ENCODE results near the gene ENTPD5.

DNA sequence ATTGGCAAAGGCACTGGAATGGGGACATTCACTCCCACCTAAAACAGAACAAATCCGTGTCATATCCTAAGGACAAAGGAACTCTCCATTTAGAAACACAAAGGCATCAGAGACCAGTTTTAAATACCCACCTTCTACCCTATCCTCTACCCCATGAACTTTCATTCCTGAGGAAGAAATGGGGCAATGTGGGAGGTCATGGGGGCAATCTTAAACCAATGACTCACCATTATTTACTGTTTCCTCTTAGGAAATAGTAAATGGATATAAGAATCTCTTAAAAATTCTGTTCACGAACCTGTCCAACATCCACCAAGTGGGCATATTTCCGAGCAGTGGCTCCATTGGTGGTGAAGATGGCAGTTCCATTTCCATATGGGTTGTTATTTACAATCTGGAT, 45.8 kb upstream of the ENTPD5 start:
- TF ChIP-seq, protein P1, sequence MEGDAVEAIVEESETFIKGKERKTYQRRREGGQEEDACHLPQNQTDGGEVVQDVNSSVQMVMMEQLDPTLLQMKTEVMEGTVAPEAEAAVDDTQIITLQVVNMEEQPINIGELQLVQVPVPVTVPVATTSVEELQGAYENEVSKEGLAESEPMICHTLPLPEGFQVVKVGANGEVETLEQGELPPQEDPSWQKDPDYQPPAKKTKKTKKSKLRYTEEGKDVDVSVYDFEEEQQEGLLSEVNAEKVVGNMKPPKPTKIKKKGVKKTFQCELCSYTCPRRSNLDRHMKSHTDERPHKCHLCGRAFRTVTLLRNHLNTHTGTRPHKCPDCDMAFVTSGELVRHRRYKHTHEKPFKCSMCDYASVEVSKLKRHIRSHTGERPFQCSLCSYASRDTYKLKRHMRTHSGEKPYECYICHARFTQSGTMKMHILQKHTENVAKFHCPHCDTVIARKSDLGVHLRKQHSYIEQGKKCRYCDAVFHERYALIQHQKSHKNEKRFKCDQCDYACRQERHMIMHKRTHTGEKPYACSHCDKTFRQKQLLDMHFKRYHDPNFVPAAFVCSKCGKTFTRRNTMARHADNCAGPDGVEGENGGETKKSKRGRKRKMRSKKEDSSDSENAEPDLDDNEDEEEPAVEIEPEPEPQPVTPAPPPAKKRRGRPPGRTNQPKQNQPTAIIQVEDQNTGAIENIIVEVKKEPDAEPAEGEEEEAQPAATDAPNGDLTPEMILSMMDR (tag by site-specific recombination; IDR thresholded peaks at IDR 0.05) = no peak
- no peak for TF ChIP-seq ATF2 (tag by site-specific recombination; IDR thresholded peaks at IDR 0.05; ENCODE audit: low read depth)
- TF ChIP-seq, protein P2, sequence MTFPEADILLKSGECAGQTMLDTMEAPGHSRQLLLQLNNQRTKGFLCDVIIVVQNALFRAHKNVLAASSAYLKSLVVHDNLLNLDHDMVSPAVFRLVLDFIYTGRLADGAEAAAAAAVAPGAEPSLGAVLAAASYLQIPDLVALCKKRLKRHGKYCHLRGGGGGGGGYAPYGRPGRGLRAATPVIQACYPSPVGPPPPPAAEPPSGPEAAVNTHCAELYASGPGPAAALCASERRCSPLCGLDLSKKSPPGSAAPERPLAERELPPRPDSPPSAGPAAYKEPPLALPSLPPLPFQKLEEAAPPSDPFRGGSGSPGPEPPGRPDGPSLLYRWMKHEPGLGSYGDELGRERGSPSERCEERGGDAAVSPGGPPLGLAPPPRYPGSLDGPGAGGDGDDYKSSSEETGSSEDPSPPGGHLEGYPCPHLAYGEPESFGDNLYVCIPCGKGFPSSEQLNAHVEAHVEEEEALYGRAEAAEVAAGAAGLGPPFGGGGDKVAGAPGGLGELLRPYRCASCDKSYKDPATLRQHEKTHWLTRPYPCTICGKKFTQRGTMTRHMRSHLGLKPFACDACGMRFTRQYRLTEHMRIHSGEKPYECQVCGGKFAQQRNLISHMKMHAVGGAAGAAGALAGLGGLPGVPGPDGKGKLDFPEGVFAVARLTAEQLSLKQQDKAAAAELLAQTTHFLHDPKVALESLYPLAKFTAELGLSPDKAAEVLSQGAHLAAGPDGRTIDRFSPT (tag by site-specific recombination; IDR thresholded peaks at IDR 0.05) = no peak
- no peak for TF ChIP-seq ZNF670 (tag by site-specific recombination; IDR thresholded peaks at IDR 0.05; ENCODE audit: low read depth)
- no peak for TF ChIP-seq ZNF24 (tag by site-specific recombination; IDR thresholded peaks at IDR 0.05)
- no peak for TF ChIP-seq HOXA7 (CRISPR knock-in tag; IDR thresholded peaks at IDR 0.05; ENCODE audit: borderline replicate concordance)
- TF ChIP-seq, protein P3, sequence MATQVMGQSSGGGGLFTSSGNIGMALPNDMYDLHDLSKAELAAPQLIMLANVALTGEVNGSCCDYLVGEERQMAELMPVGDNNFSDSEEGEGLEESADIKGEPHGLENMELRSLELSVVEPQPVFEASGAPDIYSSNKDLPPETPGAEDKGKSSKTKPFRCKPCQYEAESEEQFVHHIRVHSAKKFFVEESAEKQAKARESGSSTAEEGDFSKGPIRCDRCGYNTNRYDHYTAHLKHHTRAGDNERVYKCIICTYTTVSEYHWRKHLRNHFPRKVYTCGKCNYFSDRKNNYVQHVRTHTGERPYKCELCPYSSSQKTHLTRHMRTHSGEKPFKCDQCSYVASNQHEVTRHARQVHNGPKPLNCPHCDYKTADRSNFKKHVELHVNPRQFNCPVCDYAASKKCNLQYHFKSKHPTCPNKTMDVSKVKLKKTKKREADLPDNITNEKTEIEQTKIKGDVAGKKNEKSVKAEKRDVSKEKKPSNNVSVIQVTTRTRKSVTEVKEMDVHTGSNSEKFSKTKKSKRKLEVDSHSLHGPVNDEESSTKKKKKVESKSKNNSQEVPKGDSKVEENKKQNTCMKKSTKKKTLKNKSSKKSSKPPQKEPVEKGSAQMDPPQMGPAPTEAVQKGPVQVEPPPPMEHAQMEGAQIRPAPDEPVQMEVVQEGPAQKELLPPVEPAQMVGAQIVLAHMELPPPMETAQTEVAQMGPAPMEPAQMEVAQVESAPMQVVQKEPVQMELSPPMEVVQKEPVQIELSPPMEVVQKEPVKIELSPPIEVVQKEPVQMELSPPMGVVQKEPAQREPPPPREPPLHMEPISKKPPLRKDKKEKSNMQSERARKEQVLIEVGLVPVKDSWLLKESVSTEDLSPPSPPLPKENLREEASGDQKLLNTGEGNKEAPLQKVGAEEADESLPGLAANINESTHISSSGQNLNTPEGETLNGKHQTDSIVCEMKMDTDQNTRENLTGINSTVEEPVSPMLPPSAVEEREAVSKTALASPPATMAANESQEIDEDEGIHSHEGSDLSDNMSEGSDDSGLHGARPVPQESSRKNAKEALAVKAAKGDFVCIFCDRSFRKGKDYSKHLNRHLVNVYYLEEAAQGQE (tag by site-specific recombination; IDR thresholded peaks at IDR 0.05) = no peak
- no peak for TF ChIP-seq YY2 (tag by site-specific recombination; IDR thresholded peaks at IDR 0.05)
- no peak for TF ChIP-seq ZNF274 (IDR thresholded peaks at IDR 0.05; ENCODE audit: low read length)
- TF ChIP-seq ZNF274 (tag by site-specific recombination; IDR thresholded peaks at IDR 0.05; ENCODE audit: borderline replicate concordance) = no peak
